Naive thymus-derived CD4-positive, alpha-beta T cell (primary cell): ENCODE measurements around the gene UPP2. TPM values are rescaled to one million over a fixed set of nuclear protein-coding genes. Genes with fewer than 3 reads are reported as not detected.

ENCODE experiments used
- ATAC-seq: fragments of 150-1000 bp; cut with Tn5 transposase; 2 replicates; pipeline ENCODE4 v1.10.0; 2021; ENCODE audit warnings: mild to moderate bottlenecking, moderate library complexity
- CTCF ChIA-PET: fragments of 350-600 bp; sonication (Branson Sonifier 250); formaldehyde crosslinking; loops from one replicate; lab custom pipeline; 2021; ENCODE audit warnings: antibody characterized with exemption; lab: Charles Lee
- POLR2A ChIA-PET: fragments of 350-600 bp; sonication (Branson Sonifier 250); formaldehyde crosslinking; loops from one replicate; lab custom pipeline; 2021; ENCODE audit warnings: antibody characterized with exemption, inconsistent platforms; lab: Charles Lee
- DNase-seq, 9 donors: peaks; one replicate each; pipeline versions ENCODE4 v3.0.0 to v3.0.0-alpha.2; 2020 to 2022; ENCODE audit warnings: mixed read lengths in 1 of 9
- H3K27ac ChIP-seq: one replicate; pipeline ENCODE4 v1.7.0; 2013; ENCODE audit warnings: mild to moderate bottlenecking, low read depth, low read length, moderate library complexity
- H3K27me3 ChIP-seq, 2 donors: one replicate each; pipeline ENCODE4 v1.7.0; 2013; ENCODE audit warnings: low read length in 2 of 2, mild to moderate bottlenecking in 2 of 2, moderate library complexity in 2 of 2; ENCODE audit not compliant: control insufficient read depth in 2 of 2, insufficient read depth in 2 of 2
- H3K36me3 ChIP-seq, 3 experiments: 1 replicate in 2 of 3; 2 replicates in 1 of 3; pipeline ENCODE4 v1.7.0; 2013; ENCODE audit warnings: low read length in 3 of 3, mild to moderate bottlenecking in 3 of 3, moderate library complexity in 1 of 3; ENCODE audit not compliant: insufficient read depth in 3 of 3, control insufficient read depth in 2 of 3
- H3K4me1 ChIP-seq, 2 donors: one replicate each; pipeline ENCODE4 v1.7.0; 2013; ENCODE audit warnings: low read length in 2 of 2, mild to moderate bottlenecking in 2 of 2, moderate library complexity in 1 of 2; ENCODE audit not compliant: control insufficient read depth in 2 of 2, insufficient read depth in 2 of 2
- H3K4me3 ChIP-seq: 2 replicates; pipeline ENCODE4 v1.7.0; 2013; ENCODE audit warnings: mild to moderate bottlenecking, low read length
- H3K9me3 ChIP-seq, 3 experiments: 1 replicate in 2 of 3; 2 replicates in 1 of 3; pipeline ENCODE4 v1.7.0; 2013; ENCODE audit warnings: low read length in 3 of 3; ENCODE audit not compliant: control insufficient read depth in 2 of 3
- H3K27ac Mint-ChIP-seq, 9 donors: one replicate each; pipeline ENCODE4 v1.8.0; 2020 to 2022; ENCODE audit warnings: mixed read lengths in 9 of 9, mild to moderate bottlenecking in 8 of 9, moderate library complexity in 5 of 9, inconsistent platforms in 2 of 9
- H3K27me3 Mint-ChIP-seq, 5 donors: one replicate each; pipeline ENCODE4 v1.8.0; 2021 to 2022; ENCODE audit warnings: mixed read lengths in 5 of 5, mild to moderate bottlenecking in 1 of 5
- H3K36me3 Mint-ChIP-seq, 5 donors: one replicate each; pipeline ENCODE4 v1.8.0; 2020 to 2022; ENCODE audit warnings: mixed read lengths in 5 of 5, mild to moderate bottlenecking in 3 of 5, inconsistent platforms in 1 of 5
- H3K4me1 Mint-ChIP-seq, 7 donors: one replicate each; pipeline ENCODE4 v1.8.0; 2020 to 2022; ENCODE audit warnings: mixed read lengths in 7 of 7, mild to moderate bottlenecking in 3 of 7, inconsistent platforms in 1 of 7
- H3K4me3 Mint-ChIP-seq, 10 donors: one replicate each; pipeline ENCODE4 v1.8.0; 2020 to 2022; ENCODE audit warnings: mild to moderate bottlenecking in 10 of 10, mixed read lengths in 10 of 10, moderate library complexity in 6 of 10, inconsistent platforms in 2 of 10
- H3K9me3 Mint-ChIP-seq, 11 donors: one replicate each; pipeline ENCODE4 v1.8.0; 2020 to 2022; ENCODE audit warnings: mixed read lengths in 11 of 11, mild to moderate bottlenecking in 4 of 11, inconsistent platforms in 1 of 11, moderate library complexity in 1 of 11
- intact Hi-C, 2 donors: fragments of 100-400 bp; cut with micrococcal nuclease; formaldehyde crosslinking; loops; one replicate each; pipeline ENCODE4 v1.15.1; 2023
- polyA plus RNA-seq, 2 donors: library from polyadenylated mRNA; unstranded; fragments of 300-500 nt; fragmentation: Illumina TruSeq; gene quantifications; one replicate each; pipeline ENCODE4 v1.2.3, GENCODE V29; 2021
- total RNA-seq, 6 experiments: library from RNA in 5 of 6; stranded (reverse) in 5 of 6; gene quantifications; 1 replicate in 5 of 6; 2 replicates in 1 of 6; pipeline ENCODE4 v1.2.3 and lab custom pipeline; 2021 to 2026

UPP2 gene
- total and polyA plus RNA-seq, 7 experiments from 2014 or later: not detected

- ATAC-seq (no peak), DNase-seq (no peak)
- H3K27me3 Mint-ChIP-seq: peaks cover 0 to 6% (median 3%) of the 10 kb centered on the region in 5 donors
- H3K4me3 Mint-ChIP-seq: no peak overlapping the region
- intact Hi-C loops: no loop called here
- no peaks in the 10 kb centered on the region for H3K36me3 Mint-ChIP-seq
- H3K27ac Mint-ChIP-seq: no peak overlapping the region
- H3K4me1 Mint-ChIP-seq: no peaks in the 10 kb centered on the region
- ChIA-PET CTCF (no interaction called here), POLR2A (no interaction called here)
- Histone ChIP-seq H3K27me3 (no peaks in the 10 kb centered on the region), H3K36me3 (no peaks in the 10 kb centered on the region), H3K9me3 (no peaks in the 10 kb centered on the region), H3K27ac (no peak overlapping the region), H3K4me3 (no peak overlapping the region), H3K4me1 (no peaks in the 10 kb centered on the region)
- H3K9me3 Mint-ChIP-seq: peaks cover 0 to 3% (median 0%) of the 10 kb centered on the region in 11 donors
Observed at GRCh38 chr2:158094487-158095092, 7.1 kb upstream of the UPP2 start.

GRCh38 chr2:158095269-158095668, 6.4 kb upstream of the UPP2 start:
- Histone ChIP-seq H3K4me1 (no peaks in the 10 kb centered on the region), H3K27ac (no peak overlapping the region), H3K36me3 (no peaks in the 10 kb centered on the region), H3K27me3 (no peaks in the 10 kb centered on the region), H3K4me3 (no peak overlapping the region), H3K9me3 (no peaks in the 10 kb centered on the region)
- CTCF ChIA-PET: no interaction called here
- intact Hi-C loops: no loop called here
- Mint-ChIP-seq H3K4me3 (no peak overlapping the region), H3K27me3 (peaks cover 0 to 6% (median 0%) of the 10 kb centered on the region in 5 donors), H3K36me3 (no peaks in the 10 kb centered on the region), H3K27ac (no peak overlapping the region), H3K4me1 (no peaks in the 10 kb centered on the region), H3K9me3 (no peaks in the 10 kb centered on the region)
- POLR2A ChIA-PET: no interaction called here
- ATAC-seq (no peak), DNase-seq (no peak)

- H3K4me3 ChIP-seq: no peak overlapping the region
- Mint-ChIP-seq H3K27ac (no peak overlapping the region), H3K4me1 (no peaks in the 10 kb centered on the region), H3K9me3 (no peaks in the 10 kb centered on the region), H3K4me3 (no peak overlapping the region), H3K27me3 (peaks cover 0 to 6% (median 0%) of the 10 kb centered on the region in 5 donors), H3K36me3 (no peaks in the 10 kb centered on the region)
- no peaks in the 10 kb centered on the region for H3K9me3 ChIP-seq
- DNase-seq (no peak), ATAC-seq (no peak)
- no peak overlapping the region for H3K27ac ChIP-seq
- ChIA-PET CTCF (no interaction called here), POLR2A (no interaction called here)
- intact Hi-C loops: no loop called here
- H3K27me3 ChIP-seq: no peaks in the 10 kb centered on the region
- no peaks in the 10 kb centered on the region for H3K36me3 ChIP-seq
- no peaks in the 10 kb centered on the region for H3K4me1 ChIP-seq
Observed at GRCh38 chr2:158095912-158096311, 5.8 kb upstream of the UPP2 start.

GRCh38 chr2:158097481-158097880, 4.2 kb upstream of the UPP2 start:
- no peaks in the 10 kb centered on the region for H3K27me3 ChIP-seq
- no peak overlapping the region for H3K4me3 ChIP-seq
- peaks cover 0 to 3% (median 0%) of the 10 kb centered on the region in 5 donors for H3K27me3 Mint-ChIP-seq
- no peaks in the 10 kb centered on the region for H3K4me1 Mint-ChIP-seq
- intact Hi-C loops: no loop called here
- H3K9me3 Mint-ChIP-seq: no peaks in the 10 kb centered on the region
- no peaks in the 10 kb centered on the region for H3K36me3 ChIP-seq
- no peak overlapping the region for H3K27ac ChIP-seq
- no peaks in the 10 kb centered on the region for H3K36me3 Mint-ChIP-seq
- H3K4me1 ChIP-seq: no peaks in the 10 kb centered on the region
- no peak for DNase-seq
- ChIA-PET POLR2A (no interaction called here), CTCF (no interaction called here)
- no peak overlapping the region for H3K4me3 Mint-ChIP-seq
- no peak overlapping the region for H3K27ac Mint-ChIP-seq
- no peak for ATAC-seq
- no peaks in the 10 kb centered on the region for H3K9me3 ChIP-seq

GRCh38 chr2:158098178-158098577, 3.5 kb upstream of the UPP2 start:
- Mint-ChIP-seq H3K4me1 (no peaks in the 10 kb centered on the region), H3K9me3 (no peaks in the 10 kb centered on the region), H3K27me3 (peaks cover 0 to 3% (median 0%) of the 10 kb centered on the region in 5 donors), H3K36me3 (no peaks in the 10 kb centered on the region), H3K27ac (no peak overlapping the region), H3K4me3 (no peak overlapping the region)
- intact Hi-C loops: no loop called here
- ATAC-seq: no peak
- ChIA-PET POLR2A (no interaction called here), CTCF (no interaction called here)
- DNase-seq: no peak
- Histone ChIP-seq H3K36me3 (no peaks in the 10 kb centered on the region), H3K27me3 (no peaks in the 10 kb centered on the region), H3K4me3 (no peak overlapping the region), H3K27ac (no peak overlapping the region), H3K9me3 (no peaks in the 10 kb centered on the region), H3K4me1 (no peaks in the 10 kb centered on the region)

GRCh38 chr2:158099716-158100115, 2.0 kb upstream of the UPP2 start:
- H3K36me3 Mint-ChIP-seq: no peaks in the 10 kb centered on the region
- ChIA-PET POLR2A (no interaction called here), CTCF (no interaction called here)
- H3K4me3 ChIP-seq: no peak overlapping the region
- no peak overlapping the region for H3K27ac ChIP-seq
- ATAC-seq (no peak), DNase-seq (no peak)
- H3K27me3 ChIP-seq: no peaks in the 10 kb centered on the region
- H3K36me3 ChIP-seq: no peaks in the 10 kb centered on the region
- peaks cover 0 to 4% (median 2%) of the 10 kb centered on the region in 5 donors for H3K27me3 Mint-ChIP-seq
- H3K4me1 Mint-ChIP-seq: no peaks in the 10 kb centered on the region
- no peaks in the 10 kb centered on the region for H3K4me1 ChIP-seq
- H3K9me3 Mint-ChIP-seq: no peaks in the 10 kb centered on the region
- H3K9me3 ChIP-seq: no peaks in the 10 kb centered on the region
- H3K4me3 Mint-ChIP-seq: no peak overlapping the region
- intact Hi-C loops: no loop called here
- H3K27ac Mint-ChIP-seq: no peak overlapping the region

GRCh38 chr2:158100411-158100810, 1.3 kb upstream of the UPP2 start:
- CTCF ChIA-PET: no interaction called here
- H3K27me3 ChIP-seq: no peaks in the 10 kb centered on the region
- H3K27ac Mint-ChIP-seq: no peak overlapping the region
- H3K9me3 ChIP-seq: no peaks in the 10 kb centered on the region
- intact Hi-C loops: no loop called here
- H3K4me3 ChIP-seq: no peak overlapping the region
- no peaks in the 10 kb centered on the region for H3K4me1 ChIP-seq
- POLR2A ChIA-PET: no interaction called here
- ATAC-seq (no peak), DNase-seq (no peak)
- H3K4me3 Mint-ChIP-seq: no peak overlapping the region
- H3K9me3 Mint-ChIP-seq: no peaks in the 10 kb centered on the region
- H3K36me3 ChIP-seq: no peaks in the 10 kb centered on the region
- H3K27ac ChIP-seq: no peak overlapping the region
- no peaks in the 10 kb centered on the region for H3K36me3 Mint-ChIP-seq
- H3K27me3 Mint-ChIP-seq: peaks cover 0 to 4% (median 0%) of the 10 kb centered on the region in 5 donors
- H3K4me1 Mint-ChIP-seq: no peaks in the 10 kb centered on the region
